GM12878 (cell line): Measurements from ENCODE around the gene RRAD. TPM values are rescaled to one million over a fixed set of nuclear protein-coding genes. Genes with fewer than 3 reads are reported as not detected.

ENCODE experiments used
- BCL11A ChIP-seq: IDR thresholded peaks from 2 replicates; pipeline ENCODE4 v1.6.1; 2011; ENCODE audit warnings: low read depth, low read length
- CHD2 ChIP-seq: IDR thresholded peaks from 2 replicates; pipeline ENCODE4 v1.6.1; 2011; ENCODE audit warnings: low read depth, low read length, improper control_type of control experiment, borderline replicate concordance
- CREM ChIP-seq: IDR thresholded peaks from 2 replicates; pipeline ENCODE4 v1.6.1; 2014; ENCODE audit warnings: antibody characterized with exemption, low read depth
- E4F1 ChIP-seq: fragments of 450-650 bp; IDR thresholded peaks from 2 replicates; pipeline ENCODE4 v1.6.1; 2018; ENCODE audit warnings: borderline replicate concordance, mild to moderate bottlenecking; ENCODE audit not compliant: partially characterized antibody
- HDGF ChIP-seq: fragments of 450-650 bp; IDR thresholded peaks from 2 replicates; pipeline ENCODE4 v1.6.1; 2016; ENCODE audit warnings: antibody characterized with exemption
- LARP7 ChIP-seq: fragments of 450-650 bp; IDR thresholded peaks from 2 replicates; pipeline ENCODE4 v1.6.1; 2017; ENCODE audit warnings: mild to moderate bottlenecking
- MEF2B ChIP-seq: fragments of 450-650 bp; IDR thresholded peaks from 2 replicates; pipeline ENCODE4 v1.6.1; 2018; ENCODE audit warnings: mild to moderate bottlenecking, moderate library complexity; ENCODE audit not compliant: partially characterized antibody, poor library complexity, severe bottlenecking
- MTA2 ChIP-seq: fragments of 450-650 bp; IDR thresholded peaks from 2 replicates; pipeline ENCODE4 v1.6.1; 2016; ENCODE audit warnings: low read depth, mild to moderate bottlenecking, moderate library complexity
- MYB ChIP-seq: fragments of 150-350 bp; IDR thresholded peaks from 2 replicates; pipeline ENCODE4 v1.6.1; 2014; ENCODE audit warnings: mild to moderate bottlenecking, low read depth, low read length, borderline replicate concordance
- POLR2A ChIP-seq: IDR thresholded peaks from 2 replicates; pipeline ENCODE4 v1.6.1; 2011; ENCODE audit warnings: low read depth, mild to moderate bottlenecking, low read length
- POU2F2 ChIP-seq: IDR thresholded peaks from 3 replicates; pipeline ENCODE4 v1.6.1; 2011; ENCODE audit warnings: low read depth, mild to moderate bottlenecking, low read length, borderline replicate concordance
- RAD51 ChIP-seq: fragments of 450-650 bp; IDR thresholded peaks from 2 replicates; pipeline ENCODE4 v1.6.1; 2016; ENCODE audit warnings: moderate library complexity, mild to moderate bottlenecking, inconsistent platforms
- RUNX3 ChIP-seq: IDR thresholded peaks from 2 replicates; pipeline ENCODE4 v1.6.1; 2012; ENCODE audit warnings: low read length, inconsistent platforms
- SMAD1 ChIP-seq: fragments of 450-650 bp; IDR thresholded peaks from 2 replicates; pipeline ENCODE4 v1.6.1; 2018; ENCODE audit warnings: mild to moderate bottlenecking, low read depth; ENCODE audit not compliant: partially characterized antibody
- SMAD5 ChIP-seq: IDR thresholded peaks from 2 replicates; pipeline ENCODE4 v1.6.1; 2016; ENCODE audit warnings: antibody characterized with exemption, low read depth
- TAF1 ChIP-seq: IDR thresholded peaks from 2 replicates; pipeline ENCODE4 v1.6.1; 2011; ENCODE audit warnings: mild to moderate bottlenecking, low read depth, low read length, borderline replicate concordance
- ZBED1 ChIP-seq: IDR thresholded peaks from 2 replicates; pipeline ENCODE4 v1.6.1; 2016; ENCODE audit warnings: borderline replicate concordance
- ZNF217 ChIP-seq: fragments of 450-650 bp; IDR thresholded peaks from 2 replicates; pipeline ENCODE4 v1.6.1; 2017; ENCODE audit warnings: antibody characterized with exemption, mild to moderate bottlenecking
- ZNF622 ChIP-seq: fragments of 450-650 bp; IDR thresholded peaks from 2 replicates; pipeline ENCODE4 v1.6.1; 2017; ENCODE audit warnings: mild to moderate bottlenecking, inconsistent platforms
- ZSCAN29 ChIP-seq: fragments of 450-650 bp; IDR thresholded peaks from 2 replicates; pipeline ENCODE4 v1.6.1; 2017; ENCODE audit warnings: mild to moderate bottlenecking, moderate library complexity
- polyA plus RNA-seq, 11 experiments: library from polyadenylated mRNA; depleted of rRNA in 4 of 11; unstranded in 6 of 11; stranded (reverse) in 5 of 11; fragments of >200 nt; fragmentation: Nextera tagmentation in 4 of 11; fragmentation: Illumina TruSeq in 1 of 11; extraction: Ambion mirVana in 4 of 11; extraction: Trizol in 1 of 11; gene quantifications; 1 replicate in 1 of 11; 2 replicates in 10 of 11; pipeline versions ENCODE4 v1.2.1 to v1.2.3, GENCODE V29; 2011 to 2016; ENCODE audit warnings: inconsistent platforms in 2 of 11, missing spikeins in 2 of 11, low read depth in 1 of 11
- total RNA-seq, 4 experiments: library from RNA; depleted of rRNA in 3 of 4; stranded (reverse); fragments of >200 nt in 3 of 4; fragmentation: Illumina TruSeq in 1 of 4; extraction: Trizol in 1 of 4; gene quantifications; 2 replicates each; pipeline versions ENCODE4 v1.2.1 to v1.2.3, GENCODE V29; 2013 to 2021
- TF ChIP-seq, protein P1 (sequence below): fragments of 450-650 bp; IDR thresholded peaks from 2 replicates; pipeline ENCODE4 v1.6.1; 2014; ENCODE audit warnings: mild to moderate bottlenecking
- TF ChIP-seq, protein P2 (sequence below): fragments of 450-650 bp; IDR thresholded peaks from 2 replicates; pipeline ENCODE4 v1.6.1; 2017; ENCODE audit warnings: mild to moderate bottlenecking, moderate library complexity
- TF ChIP-seq, protein P3 (sequence below): fragments of 450-650 bp; IDR thresholded peaks from 2 replicates; pipeline ENCODE4 v1.6.1; 2017; ENCODE audit warnings: mild to moderate bottlenecking, low read depth, inconsistent platforms; ENCODE audit not compliant: poor library complexity, severe bottlenecking

The RRAD gene
- total and polyA plus RNA-seq, 10 of the 15 experiments (the other 5 are each of a cell fraction or from before 2014, with no cell fraction given), result 0.11 to 8.5 (median 2.8) TPM

DNA sequence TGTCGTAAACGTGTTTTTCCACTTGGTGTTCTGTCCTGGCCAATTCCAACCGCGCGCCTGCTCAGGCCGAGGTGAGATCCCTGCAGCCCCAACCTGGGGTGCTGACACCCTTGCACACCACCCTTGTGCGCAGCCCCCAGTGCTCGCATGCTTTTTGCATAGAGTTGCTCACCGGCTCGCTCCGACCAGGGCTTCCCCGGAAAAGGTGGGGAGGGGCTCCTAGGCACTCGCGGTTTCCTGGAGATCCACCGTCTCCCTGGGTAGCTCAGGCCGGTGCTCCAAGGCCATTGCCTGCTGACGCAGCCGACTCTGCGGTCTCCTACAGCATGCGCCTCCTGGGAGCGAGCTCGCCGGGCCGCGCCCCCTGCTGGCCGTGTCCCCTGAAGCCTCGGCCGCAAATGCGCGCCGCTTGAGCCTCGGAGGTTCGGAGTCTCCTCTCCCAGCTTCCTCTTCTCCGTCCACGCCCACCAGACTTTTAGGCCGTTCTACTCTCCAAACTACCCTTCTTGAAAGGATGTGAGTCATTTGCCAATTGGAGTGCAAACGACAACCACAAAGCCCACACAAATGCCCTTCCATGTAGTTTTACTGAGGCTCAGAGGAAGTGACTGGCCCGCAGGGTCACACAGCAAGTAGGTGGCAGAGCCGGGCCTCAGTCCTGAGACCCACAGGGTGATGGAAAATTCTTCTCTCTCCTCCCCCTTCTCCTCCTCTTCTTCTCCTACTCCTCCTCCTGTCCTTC lies 52.2 kb downstream of the RRAD start (continued):
- TF ChIP-seq, protein P1, sequence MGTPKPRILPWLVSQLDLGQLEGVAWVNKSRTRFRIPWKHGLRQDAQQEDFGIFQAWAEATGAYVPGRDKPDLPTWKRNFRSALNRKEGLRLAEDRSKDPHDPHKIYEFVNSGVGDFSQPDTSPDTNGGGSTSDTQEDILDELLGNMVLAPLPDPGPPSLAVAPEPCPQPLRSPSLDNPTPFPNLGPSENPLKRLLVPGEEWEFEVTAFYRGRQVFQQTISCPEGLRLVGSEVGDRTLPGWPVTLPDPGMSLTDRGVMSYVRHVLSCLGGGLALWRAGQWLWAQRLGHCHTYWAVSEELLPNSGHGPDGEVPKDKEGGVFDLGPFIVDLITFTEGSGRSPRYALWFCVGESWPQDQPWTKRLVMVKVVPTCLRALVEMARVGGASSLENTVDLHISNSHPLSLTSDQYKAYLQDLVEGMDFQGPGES, result no peak
- TF ChIP-seq, protein P2, sequence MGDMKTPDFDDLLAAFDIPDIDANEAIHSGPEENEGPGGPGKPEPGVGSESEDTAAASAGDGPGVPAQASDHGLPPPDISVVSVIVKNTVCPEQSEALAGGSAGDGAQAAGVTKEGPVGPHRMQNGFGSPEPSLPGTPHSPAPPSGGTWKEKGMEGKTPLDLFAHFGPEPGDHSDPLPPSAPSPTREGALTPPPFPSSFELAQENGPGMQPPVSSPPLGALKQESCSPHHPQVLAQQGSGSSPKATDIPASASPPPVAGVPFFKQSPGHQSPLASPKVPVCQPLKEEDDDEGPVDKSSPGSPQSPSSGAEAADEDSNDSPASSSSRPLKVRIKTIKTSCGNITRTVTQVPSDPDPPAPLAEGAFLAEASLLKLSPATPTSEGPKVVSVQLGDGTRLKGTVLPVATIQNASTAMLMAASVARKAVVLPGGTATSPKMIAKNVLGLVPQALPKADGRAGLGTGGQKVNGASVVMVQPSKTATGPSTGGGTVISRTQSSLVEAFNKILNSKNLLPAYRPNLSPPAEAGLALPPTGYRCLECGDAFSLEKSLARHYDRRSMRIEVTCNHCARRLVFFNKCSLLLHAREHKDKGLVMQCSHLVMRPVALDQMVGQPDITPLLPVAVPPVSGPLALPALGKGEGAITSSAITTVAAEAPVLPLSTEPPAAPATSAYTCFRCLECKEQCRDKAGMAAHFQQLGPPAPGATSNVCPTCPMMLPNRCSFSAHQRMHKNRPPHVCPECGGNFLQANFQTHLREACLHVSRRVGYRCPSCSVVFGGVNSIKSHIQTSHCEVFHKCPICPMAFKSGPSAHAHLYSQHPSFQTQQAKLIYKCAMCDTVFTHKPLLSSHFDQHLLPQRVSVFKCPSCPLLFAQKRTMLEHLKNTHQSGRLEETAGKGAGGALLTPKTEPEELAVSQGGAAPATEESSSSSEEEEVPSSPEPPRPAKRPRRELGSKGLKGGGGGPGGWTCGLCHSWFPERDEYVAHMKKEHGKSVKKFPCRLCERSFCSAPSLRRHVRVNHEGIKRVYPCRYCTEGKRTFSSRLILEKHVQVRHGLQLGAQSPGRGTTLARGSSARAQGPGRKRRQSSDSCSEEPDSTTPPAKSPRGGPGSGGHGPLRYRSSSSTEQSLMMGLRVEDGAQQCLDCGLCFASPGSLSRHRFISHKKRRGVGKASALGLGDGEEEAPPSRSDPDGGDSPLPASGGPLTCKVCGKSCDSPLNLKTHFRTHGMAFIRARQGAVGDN, result peak; percentile 60
- peak; percentile 37; the same call in 1 of the 2 replicates for TF ChIP-seq POLR2A
- no peak for TF ChIP-seq SMAD1
- no peak for TF ChIP-seq E4F1
- no peak for TF ChIP-seq MYB
- TF ChIP-seq TAF1, result no peak
- TF ChIP-seq ZBED1, result no peak
- no peak for TF ChIP-seq ZSCAN29
- no peak for TF ChIP-seq POU2F2
- peak; percentile 54; the same call in 1 of the 2 replicates for TF ChIP-seq MTA2
- peak; percentile 26; the same call in 1 of the 2 replicates for TF ChIP-seq BCL11A
- peak; percentile 84; the same call in 1 of the 2 replicates for TF ChIP-seq HDGF
- no peak for TF ChIP-seq ZNF217
- no peak for TF ChIP-seq CHD2
- no peak for TF ChIP-seq ZNF622
- peak; percentile 62 for TF ChIP-seq MEF2B
- no peak for TF ChIP-seq RAD51
- no peak for TF ChIP-seq SMAD5
- peak; percentile 86 for TF ChIP-seq LARP7
- TF ChIP-seq, protein P3, sequence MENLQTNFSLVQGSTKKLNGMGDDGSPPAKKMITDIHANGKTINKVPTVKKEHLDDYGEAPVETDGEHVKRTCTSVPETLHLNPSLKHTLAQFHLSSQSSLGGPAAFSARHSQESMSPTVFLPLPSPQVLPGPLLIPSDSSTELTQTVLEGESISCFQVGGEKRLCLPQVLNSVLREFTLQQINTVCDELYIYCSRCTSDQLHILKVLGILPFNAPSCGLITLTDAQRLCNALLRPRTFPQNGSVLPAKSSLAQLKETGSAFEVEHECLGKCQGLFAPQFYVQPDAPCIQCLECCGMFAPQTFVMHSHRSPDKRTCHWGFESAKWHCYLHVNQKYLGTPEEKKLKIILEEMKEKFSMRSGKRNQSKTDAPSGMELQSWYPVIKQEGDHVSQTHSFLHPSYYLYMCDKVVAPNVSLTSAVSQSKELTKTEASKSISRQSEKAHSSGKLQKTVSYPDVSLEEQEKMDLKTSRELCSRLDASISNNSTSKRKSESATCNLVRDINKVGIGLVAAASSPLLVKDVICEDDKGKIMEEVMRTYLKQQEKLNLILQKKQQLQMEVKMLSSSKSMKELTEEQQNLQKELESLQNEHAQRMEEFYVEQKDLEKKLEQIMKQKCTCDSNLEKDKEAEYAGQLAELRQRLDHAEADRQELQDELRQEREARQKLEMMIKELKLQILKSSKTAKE, result peak; percentile 58
- peak; percentile 92 for TF ChIP-seq RUNX3
- peak; percentile 55; the same call in 1 of the 2 replicates for TF ChIP-seq CREM
